Mucosa of gallbladder (tissue), 1 donor: ENCODE data around the gene SMO. TPM values are rescaled to one million over a fixed set of nuclear protein-coding genes. Genes with fewer than 3 reads are reported as not detected.
"Not testable (repeated sequence)": the region's sequence is repeated elsewhere in the genome, so short reads cannot be mapped to it uniquely, and the experiment has no call there.

Experiments
- DNase-seq: peaks from one replicate; pipeline ENCODE4 v3.0.0-alpha.2; 2020; ENCODE audit warnings: low spot score
- total RNA-seq: library from RNA; stranded (reverse); gene quantifications from one replicate; pipeline ENCODE4 v1.2.1, GENCODE V29; 2021
- donor health status: DM: no; HTN: no; CAD: no.

The SMO gene
- total RNA-seq, 1 donor from 2014 or later, result 15.8 TPM

DNA sequence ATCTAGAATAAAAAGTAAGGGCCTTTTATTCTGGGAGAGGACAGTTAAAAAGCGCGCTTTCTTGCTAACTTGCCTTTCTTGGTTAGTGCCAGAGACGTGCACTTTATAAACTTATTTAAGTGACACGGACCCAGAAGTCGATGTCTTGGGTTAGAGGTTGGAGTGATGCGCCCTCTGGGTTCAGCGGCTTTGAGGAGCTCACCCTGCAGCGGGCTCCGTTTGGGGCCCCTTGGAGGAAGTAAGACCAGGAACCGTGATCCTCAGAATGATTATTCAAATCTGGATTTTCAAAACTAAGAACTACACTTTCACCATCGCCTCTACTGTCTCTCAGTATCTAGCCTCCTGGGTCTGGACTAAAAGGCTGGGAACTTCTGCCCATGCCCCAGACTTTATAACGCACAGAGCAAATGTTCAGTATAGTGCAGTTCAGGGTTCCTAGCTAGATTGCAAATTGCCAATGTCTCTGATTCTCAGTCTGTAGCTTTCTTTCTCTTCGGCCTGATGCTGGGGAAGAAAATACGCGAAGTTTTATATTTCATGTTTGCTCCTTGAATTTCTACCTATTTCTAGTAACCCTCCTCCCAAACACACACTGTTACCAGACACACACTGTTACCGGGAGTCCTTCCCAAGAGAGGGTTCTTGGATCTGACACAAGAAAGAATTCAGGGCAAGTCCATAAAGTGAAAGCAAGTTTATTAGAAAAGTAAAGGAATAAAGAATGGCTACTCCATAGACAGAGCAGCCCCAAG lies 18.6 kb upstream of the SMO start:
- DNase-seq, result no peak

DNA sequence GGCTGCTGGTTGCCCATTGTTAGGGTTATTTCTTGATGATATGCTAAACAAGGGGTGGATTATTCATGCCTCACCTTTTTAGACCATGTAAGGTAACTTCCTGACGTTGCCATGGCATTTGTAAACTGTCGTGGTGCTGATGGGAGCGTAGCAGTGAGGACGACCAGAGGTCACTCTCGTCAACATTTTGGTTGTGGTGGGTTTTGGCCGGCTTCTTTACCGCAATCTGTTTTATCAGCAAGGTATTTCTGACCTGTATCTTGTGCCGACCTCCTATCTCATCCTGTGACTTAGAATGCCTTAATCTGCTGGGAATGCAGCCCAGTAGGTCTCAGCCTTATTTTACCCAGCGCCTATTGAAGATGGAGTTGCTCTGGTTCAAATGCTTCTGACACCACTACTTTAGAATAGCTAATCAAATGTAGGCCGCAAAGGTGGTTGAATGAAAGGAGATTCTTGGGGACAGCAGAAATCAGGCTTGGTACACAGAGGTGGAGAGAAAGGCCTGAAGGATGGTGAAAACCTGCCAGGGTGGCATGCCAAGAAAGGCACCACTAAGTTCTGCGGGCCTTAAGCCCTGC lies 17.9 kb upstream of the SMO start:
- DNase-seq, result no peak

DNA sequence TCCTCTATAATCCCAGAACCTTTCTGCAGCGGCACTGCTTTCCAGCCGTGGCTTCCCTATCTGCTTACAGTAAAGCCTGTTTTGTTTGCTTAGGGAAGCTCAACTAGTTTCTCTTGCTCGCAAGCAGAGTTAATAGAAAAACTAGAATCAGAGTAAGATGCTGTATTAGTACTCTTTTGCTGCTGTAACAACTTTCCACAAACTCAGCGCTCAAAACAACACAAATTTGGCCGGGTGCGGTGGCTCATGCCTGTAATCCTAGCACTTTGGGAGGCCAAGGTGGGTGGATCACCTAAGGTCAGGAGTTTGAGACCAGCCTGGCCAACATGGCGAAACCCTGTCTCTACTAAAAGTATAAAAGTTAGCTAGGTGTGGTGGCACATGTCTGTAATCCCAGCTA lies 14.6 kb upstream of the SMO start:
- DNase-seq, result not testable (repeated sequence)

DNA sequence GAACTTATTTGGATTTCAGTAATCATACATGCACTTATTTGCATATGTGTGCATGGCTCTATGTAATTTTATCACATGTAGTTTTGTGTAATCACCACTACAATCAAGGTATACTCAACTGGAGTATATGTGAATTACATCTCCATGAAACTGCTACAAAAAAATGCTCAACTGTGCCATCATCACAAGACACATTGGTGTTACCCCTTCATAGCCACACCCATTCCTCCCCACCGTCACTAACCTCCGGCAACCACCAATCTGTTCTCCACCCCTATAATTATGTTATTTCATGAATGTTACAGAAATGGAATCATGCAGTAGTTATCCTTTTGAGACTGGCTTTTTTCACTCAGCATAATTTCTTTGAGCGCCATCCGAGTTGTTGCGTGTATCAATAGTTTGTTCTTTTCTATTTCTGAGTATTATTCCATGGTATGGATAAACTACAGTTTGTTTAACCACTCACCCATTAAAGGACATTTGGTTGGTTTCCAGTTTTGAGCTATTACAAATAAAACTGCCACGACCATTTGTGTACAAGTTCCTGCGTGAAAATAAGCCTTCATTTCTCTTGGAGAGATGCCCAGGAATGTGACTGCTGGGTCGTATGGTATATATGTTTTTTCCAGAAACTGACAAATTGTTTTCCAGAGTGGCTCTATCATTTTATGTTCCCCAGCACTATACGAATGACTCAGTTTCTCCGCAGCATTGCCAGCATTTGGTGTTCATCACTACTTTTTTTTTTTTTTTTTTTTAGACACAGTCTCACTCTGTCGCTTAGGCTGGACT lies 11.3 kb upstream of the SMO start:
- no peak for DNase-seq

DNA sequence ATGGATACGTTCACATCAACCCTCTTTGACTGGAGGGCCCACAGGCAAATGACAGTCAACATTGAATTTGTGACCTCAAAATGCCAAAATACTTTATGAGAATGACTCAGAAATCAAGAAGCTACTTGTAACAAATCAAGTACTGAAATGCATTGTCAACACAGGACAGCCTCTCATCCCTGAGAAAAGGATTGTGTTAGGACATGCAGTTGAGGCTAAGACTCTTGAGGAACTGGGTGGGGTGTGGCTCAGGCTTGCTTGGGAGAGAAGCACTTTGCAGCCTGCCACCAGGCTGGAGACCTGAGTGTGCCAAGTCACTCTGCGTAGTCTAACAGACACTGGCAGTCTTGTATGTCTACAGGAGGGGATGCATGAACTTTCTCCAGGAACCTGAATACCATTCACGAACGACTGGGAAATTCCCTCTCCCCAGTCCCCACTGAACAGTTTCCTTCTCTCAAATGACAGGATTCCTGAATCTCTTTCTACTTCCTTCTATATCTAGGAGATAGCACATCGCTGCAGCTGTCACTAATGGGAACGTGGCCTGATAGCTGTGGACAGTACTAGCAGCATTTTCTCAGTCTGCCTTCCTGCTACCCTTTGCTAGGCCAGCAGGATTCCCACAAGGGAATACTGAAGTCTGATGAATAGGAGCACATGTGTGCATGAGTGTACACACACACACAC lies 3.3 kb upstream of the SMO start:
- DNase-seq, result no peak

DNA sequence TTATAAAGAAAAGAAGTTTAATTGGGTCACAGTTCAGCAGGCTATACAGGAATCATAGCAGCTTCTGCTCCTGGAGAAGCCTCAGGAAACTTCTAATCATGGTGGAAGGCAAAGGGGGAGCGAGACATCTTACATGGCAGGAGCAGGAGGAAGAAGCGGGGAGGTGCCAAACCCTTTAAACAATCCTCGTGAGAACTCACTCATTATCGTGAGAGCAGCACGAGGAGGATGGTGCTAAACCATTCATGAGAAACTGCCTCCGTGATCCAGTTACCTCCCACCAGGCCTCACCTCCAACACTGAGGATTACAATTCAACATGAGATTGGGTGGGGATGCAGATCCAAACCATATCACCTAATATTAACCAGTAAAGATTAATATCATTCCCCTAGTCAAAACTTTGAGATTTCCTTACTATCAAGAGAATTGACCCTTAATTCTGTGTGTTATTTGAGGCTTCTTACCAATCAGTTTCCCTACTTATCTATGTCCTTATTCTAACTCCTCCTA lies 1.6 kb upstream of the SMO start:
- no peak for DNase-seq

DNA sequence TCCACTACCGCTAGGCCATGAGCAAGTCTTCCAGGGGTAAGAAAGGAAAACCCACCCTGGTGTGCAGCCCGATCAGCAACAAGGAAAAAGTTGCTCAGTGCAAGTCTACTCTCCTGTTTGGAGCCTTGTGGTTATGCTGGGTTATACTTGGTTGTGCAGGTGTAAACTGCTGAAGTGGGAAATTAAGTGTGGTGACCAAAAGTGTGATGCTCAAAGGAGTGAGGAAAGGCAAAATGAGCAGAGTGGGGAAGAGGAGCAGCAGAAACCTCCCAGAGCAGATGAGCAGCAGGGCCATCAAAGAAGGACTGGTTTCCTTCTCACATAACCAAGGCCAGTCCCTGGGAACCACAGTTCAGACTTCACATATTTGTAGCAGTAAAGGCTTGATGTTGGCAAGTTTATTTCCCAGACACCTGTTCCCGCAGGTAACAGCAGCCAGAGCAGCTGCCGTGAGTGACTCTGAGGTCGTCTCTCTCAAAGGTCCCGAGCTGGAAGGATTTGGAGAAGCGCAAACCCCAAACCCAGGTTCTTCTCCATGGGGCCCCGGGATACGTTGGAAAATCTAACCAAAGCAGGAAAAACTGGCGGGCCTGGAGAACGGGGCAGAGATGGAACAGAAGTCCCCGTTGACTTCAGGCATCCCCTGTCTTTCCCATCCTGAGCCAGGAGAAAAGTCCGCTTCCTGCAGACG lies 607 bp upstream of the SMO start:
- DNase-seq, result no peak

DNA sequence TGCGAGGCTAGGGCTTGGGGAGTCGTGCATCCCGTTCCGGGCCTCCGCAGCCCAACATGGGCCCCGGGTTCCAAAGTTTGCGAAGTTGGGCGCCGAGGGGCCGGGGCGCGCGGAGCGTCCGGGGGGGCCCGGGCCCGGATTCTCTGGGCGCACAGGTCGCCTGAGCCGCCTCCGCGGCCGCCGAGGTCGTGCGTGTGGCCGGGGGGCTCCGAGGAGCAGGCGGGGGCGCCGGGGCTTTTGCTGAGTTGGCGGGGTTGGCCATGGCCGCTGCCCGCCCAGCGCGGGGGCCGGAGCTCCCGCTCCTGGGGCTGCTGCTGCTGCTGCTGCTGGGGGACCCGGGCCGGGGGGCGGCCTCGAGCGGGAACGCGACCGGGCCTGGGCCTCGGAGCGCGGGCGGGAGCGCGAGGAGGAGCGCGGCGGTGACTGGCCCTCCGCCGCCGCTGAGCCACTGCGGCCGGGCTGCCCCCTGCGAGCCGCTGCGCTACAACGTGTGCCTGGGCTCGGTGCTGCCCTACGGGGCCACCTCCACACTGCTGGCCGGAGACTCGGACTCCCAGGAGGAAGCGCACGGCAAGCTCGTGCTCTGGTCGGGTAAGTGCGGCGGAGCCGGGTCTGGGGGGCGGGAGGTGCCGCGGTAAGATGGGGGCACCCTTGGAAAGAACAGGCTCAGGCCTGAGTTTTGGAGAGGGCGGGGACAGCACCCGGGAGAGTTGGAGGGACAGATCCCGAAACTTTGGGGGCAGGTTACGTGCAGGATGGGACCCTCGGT lies 643 bp downstream of the SMO start:
- DNase-seq, result no peak

GRCh38 chr7:129189661-129190310 lies 1.4 kb downstream of the SMO start:
- no peak for DNase-seq

DNA sequence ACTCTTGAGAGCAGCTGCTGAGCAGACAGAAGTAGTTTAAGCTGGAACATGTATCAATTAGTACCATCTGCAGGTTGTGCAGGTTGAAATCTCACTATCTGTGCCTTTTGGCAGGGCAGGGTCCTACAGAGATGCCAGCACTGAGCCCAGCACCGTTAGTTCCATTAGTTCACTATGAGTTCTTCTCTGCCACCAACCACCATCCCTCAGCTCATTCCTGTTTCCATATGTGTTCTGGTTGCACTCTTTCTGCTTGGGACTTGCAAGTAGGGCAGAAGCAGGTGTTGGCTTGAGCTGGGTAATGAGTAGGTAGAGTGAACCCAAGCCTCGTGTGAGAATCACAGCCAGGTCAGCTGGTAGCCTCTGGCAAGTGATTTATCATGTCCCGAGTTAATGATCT lies 2.8 kb downstream of the SMO start:
- DNase-seq, result no peak

DNA sequence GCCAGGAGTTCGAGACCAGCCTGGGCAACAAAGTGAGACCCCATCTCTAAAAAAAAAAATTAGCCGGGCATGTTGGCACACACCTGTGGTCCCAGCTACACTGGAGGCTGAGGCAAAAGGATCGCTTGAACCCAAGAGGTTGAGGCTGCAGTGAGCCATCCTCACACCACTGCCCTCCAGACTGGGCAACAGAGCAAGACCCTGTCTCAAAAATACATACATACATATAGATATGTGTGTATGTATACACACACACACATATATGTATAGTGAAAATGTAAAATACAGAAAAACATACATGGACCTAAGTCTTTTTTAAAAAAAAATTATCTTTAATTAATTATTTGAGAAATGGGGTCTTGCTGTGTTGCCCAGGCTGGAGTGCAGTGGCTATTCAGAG lies 5.5 kb downstream of the SMO start:
- DNase-seq, result no peak

GRCh38 chr7:129197771-129198170 lies 9.3 kb downstream of the SMO start:
- DNase-seq, result no peak

DNA sequence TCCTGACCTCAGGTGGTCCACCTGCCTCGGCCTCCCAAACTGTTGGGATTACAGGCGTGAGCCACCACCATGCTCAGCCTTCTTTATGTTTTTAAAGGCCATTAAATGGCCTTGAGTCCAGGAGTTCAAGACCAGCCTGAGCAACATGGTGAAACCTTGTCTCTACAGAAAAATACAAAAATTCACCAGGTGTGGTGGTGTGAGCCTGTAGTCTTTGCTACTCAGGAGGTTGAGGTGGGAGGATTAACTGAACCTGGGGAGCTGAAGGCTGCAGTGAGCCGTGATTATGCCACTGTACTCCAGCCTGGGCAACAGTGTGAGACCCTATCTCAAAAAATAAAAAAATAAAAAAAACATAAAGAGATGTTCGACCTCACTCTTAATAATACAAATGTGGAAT lies 11.0 kb downstream of the SMO start:
- DNase-seq, result no peak

GRCh38 chr7:129202058-129202777 lies 13.8 kb downstream of the SMO start:
- DNase-seq, result no peak

DNA sequence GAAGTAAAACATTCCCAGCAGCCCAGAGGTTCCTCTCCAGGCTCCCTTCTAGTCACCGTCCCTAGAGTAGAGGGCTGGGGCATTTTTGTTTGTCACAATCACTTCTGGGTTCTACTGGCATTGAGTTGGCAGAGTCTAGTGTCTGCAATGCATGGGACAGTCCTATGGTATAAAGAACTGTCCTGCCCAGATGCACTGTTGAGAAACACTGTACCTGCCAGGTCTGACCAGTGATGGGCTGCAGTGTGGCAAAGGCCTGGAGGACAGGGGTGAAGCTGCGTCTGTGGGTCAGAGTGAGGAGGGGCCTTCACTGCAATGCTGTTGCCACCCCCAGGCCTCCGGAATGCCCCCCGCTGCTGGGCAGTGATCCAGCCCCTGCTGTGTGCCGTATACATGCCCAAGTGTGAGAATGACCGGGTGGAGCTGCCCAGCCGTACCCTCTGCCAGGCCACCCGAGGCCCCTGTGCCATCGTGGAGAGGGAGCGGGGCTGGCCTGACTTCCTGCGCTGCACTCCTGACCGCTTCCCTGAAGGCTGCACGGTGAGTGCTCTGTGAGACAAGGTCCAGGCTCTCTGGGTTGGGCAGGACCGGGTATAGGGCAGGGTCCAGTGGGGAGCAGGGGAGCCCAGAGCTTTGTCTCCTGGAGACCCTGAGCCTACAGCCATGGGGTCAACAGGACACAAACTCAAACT lies 14.8 kb downstream of the SMO start:
- DNase-seq, result no peak

DNA sequence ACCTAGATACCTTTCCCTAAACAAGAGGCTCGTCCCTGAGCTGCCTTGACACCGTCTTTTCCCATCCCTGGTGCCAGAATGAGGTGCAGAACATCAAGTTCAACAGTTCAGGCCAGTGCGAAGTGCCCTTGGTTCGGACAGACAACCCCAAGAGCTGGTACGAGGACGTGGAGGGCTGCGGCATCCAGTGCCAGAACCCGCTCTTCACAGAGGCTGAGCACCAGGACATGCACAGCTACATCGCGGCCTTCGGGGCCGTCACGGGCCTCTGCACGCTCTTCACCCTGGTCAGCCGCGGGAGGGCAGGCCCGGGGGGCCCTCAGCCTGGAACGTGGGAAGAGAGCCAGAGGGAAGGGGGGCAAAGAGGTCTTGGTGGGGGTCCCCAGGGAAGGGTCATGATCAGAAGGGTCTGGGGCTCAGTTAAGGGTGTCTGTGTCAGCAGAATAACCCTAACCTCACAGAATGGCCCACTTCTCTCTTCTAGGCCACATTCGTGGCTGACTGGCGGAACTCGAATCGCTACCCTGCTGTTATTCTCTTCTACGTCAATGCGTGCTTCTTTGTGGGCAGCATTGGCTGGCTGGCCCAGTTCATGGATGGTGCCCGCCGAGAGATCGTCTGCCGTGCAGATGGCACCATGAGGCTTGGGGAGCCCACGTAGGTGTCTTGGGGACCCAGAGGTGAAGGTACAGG lies 16.8 kb downstream of the SMO start:
- no peak for DNase-seq

GRCh38 chr7:129205987-129206785 lies 17.8 kb downstream of the SMO start:
- DNase-seq, result no peak
